ENCODE results near the gene NRP2.

Gene NRP2

DNA sequence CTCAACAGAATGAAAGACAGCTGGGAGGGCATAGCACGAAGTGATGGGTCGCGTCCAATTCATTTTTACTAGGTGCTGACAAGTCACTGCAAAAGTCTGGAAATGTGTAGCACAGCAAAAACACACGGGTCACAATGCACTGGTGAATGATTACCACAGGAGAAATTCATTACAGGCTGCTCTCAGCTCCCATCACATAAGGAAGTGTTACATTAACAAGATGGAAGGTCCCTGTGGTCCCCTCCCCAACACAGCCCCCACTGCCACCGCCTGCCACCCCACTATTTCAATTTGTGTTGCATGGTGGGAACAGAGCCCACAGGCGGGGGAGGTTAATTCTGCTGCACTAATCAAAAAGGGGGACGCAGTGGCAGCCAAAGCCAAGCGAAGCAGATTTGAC lies 122.8 kb downstream of the NRP2 start:
- no peak for TF ChIP-seq TAF1 (IDR thresholded peaks at IDR 0.05; ENCODE audit: borderline replicate concordance, low read depth, low read length)
- no peak for FAIRE-seq
- DNase-seq (ENCODE audit: insufficient read length), result no peak

GRCh38 chr2:205806143-205806905 lies 124.0 kb downstream of the NRP2 start:
- no peak for FAIRE-seq
- TF ChIP-seq POLR2AphosphoS5 (IDR thresholded peaks at IDR 0.05; ENCODE audit: low read depth, low read length) (no peak), POLR2A (IDR thresholded peaks at IDR 0.05; ENCODE audit: low read depth, low read length) (no peak), TAF1 (IDR thresholded peaks at IDR 0.05; ENCODE audit: borderline replicate concordance, low read depth, low read length) (no peak)
- no peak for DNase-seq (ENCODE audit: insufficient read length)

DNA sequence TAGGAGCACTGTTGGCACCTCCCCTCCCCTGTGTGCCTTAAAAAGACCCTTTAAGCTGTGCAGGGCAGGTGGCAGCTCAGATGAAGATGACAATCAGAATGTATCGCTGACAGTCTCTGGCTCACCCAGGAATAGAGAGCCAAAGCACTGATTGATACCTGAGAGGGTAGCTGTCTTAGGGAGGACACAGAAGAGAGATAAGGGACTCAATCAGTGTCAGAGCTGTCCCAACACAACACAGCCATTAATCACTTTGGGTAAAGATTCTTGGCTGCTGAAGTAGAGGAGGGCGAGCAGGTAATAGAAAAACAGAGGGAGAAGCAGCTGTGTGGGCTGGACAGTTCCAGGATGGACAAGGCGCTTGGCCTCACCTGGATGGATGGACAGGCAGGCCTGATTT lies 124.9 kb downstream of the NRP2 start:
- no peak for TF ChIP-seq POLR2AphosphoS5 (IDR thresholded peaks at IDR 0.05; ENCODE audit: low read depth, low read length)
- no peak for TF ChIP-seq POLR2A (IDR thresholded peaks at IDR 0.05; ENCODE audit: low read depth, low read length)
- TF ChIP-seq TAF1 (IDR thresholded peaks at IDR 0.05; ENCODE audit: borderline replicate concordance, low read depth, low read length), result no peak
- DNase-seq (ENCODE audit: insufficient read length), result no peak
- FAIRE-seq, result no peak

DNA sequence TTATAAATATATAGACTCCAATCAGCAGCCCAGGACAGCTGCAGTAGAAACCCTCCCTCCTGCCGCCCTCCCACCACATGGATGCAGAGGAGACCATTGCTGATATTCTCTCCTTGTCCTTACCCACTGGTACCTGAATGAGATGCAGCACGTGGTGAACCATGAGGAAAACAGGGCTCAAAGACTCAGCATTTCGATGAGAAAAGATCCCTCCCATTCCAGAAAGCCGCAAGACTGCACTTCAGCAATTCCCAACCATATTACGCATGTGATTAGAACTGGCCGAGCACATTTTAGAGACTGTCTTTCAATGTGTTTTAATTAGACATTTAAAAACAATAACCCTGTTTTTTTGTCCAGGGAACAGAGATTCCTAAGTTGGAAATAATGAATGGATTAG lies 125.5 kb downstream of the NRP2 start:
- FAIRE-seq, result no peak
- TF ChIP-seq TAF1 (IDR thresholded peaks at IDR 0.05; ENCODE audit: borderline replicate concordance, low read depth, low read length), result no peak
- DNase-seq (ENCODE audit: insufficient read length), result no peak

- TF ChIP-seq POLR2A (IDR thresholded peaks at IDR 0.05; ENCODE audit: low read depth, low read length), result no peak
- no peak for TF ChIP-seq POLR2AphosphoS5 (IDR thresholded peaks at IDR 0.05; ENCODE audit: low read depth, low read length)
- TF ChIP-seq TAF1 (IDR thresholded peaks at IDR 0.05; ENCODE audit: borderline replicate concordance, low read depth, low read length), result no peak
- no peak for FAIRE-seq
- DNase-seq (ENCODE audit: insufficient read length), result no peak
Observed at GRCh38 chr2:205808486-205809121, 126.3 kb downstream of the NRP2 start.

GRCh38 chr2:205811387-205811786 lies 129.1 kb downstream of the NRP2 start:
- FAIRE-seq (no peak), DNase-seq (ENCODE audit: insufficient read length) (no peak)
- no peak for TF ChIP-seq POLR2AphosphoS5 (IDR thresholded peaks at IDR 0.05; ENCODE audit: low read depth, low read length)
- TF ChIP-seq POLR2A (IDR thresholded peaks at IDR 0.05; ENCODE audit: low read depth, low read length), result no peak

DNA sequence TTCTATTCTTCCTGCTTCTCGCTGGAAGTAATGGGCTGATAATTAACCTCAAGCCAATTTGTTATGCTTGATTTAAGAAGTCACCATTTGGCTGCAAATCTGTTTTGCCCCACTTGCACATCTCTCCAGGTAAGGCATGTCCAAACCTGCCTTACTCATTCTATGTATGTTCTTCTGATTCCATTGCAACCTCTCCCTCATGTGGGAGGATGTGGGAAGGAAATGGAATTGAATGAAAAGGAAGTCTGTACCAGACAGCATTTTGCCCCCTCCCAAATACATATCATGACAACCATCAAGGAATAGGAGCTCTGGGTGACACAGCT lies 131.7 kb downstream of the NRP2 start:
- DNase-seq (ENCODE audit: insufficient read length), result no peak
- TF ChIP-seq POLR2AphosphoS5 (IDR thresholded peaks at IDR 0.05; ENCODE audit: low read depth, low read length) (no peak), POLR2A (IDR thresholded peaks at IDR 0.05; ENCODE audit: low read depth, low read length) (no peak), TAF1 (IDR thresholded peaks at IDR 0.05; ENCODE audit: borderline replicate concordance, low read depth, low read length) (no peak)
- FAIRE-seq, result no peak

- TF ChIP-seq TAF1 (IDR thresholded peaks at IDR 0.05; ENCODE audit: borderline replicate concordance, low read depth, low read length), result no peak
- FAIRE-seq, result no peak
Observed at GRCh38 chr2:205815673-205816072, 133.4 kb downstream of the NRP2 start.

GRCh38 chr2:205816268-205816667 lies 134.0 kb downstream of the NRP2 start:
- no peak for FAIRE-seq
- no peak for TF ChIP-seq TAF1 (IDR thresholded peaks at IDR 0.05; ENCODE audit: borderline replicate concordance, low read depth, low read length)
- no peak for TF ChIP-seq POLR2AphosphoS5 (IDR thresholded peaks at IDR 0.05; ENCODE audit: low read depth, low read length)
- no peak for TF ChIP-seq POLR2A (IDR thresholded peaks at IDR 0.05; ENCODE audit: low read depth, low read length)
- DNase-seq (ENCODE audit: insufficient read length), result no peak

More at GRCh38 chr2:205815673-205816072, 133.4 kb downstream of the NRP2 start:
- no peak for DNase-seq (ENCODE audit: insufficient read length)

DNA sequence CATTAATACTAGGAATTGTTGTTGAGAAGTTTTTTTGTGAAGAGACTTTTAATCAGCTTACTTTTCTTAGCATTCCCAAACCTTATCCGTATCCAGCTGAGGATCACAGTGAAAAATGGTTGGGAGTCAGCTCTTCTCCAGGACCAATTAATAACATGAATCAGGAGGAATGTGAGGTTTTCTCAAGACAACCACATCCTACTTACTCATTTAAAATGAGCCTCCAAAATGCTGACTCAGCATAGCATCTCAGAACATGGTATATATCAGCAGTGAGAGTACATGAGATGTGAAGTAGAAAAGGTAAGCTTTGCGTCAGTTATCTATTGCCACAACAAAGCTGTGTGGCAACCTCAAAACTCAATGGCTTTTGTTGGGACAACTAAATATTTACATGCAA lies 140.3 kb downstream of the NRP2 start:
- DNase-seq (ENCODE audit: insufficient read length) (no peak), FAIRE-seq (no peak)
- TF ChIP-seq POLR2A (IDR thresholded peaks at IDR 0.05; ENCODE audit: low read depth, low read length), result no peak
- no peak for TF ChIP-seq POLR2AphosphoS5 (IDR thresholded peaks at IDR 0.05; ENCODE audit: low read depth, low read length)
- TF ChIP-seq TAF1 (IDR thresholded peaks at IDR 0.05; ENCODE audit: borderline replicate concordance, low read depth, low read length), result no peak

DNA sequence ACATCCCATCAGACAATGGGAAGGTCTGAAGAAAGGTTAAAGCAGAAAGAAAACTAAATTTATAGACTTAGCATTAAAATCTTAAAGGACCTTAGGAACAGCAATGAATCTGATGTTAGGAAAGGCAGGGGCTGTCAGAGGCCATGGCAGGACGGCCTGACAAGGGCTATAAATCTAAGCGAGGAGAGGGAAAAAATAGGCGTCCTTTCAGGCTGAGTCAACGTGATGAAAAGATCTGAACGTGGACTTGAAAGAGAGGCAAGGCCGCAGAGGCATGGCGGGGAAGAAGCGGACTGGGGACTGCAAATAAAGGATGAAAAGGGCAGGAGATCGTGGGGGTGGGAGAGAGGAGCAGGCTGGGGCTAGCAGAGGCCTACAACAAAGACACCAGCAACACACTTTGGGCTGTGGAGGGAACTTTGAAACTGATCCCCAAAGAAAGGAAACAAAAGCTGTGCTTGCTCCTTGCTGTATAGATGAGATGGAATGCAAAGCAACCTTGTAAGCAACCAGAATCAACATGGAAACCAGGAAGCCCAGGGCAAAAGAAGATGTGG lies 145.6 kb downstream of the NRP2 start:
- no peak for FAIRE-seq
- TF ChIP-seq POLR2AphosphoS5 (IDR thresholded peaks at IDR 0.05; ENCODE audit: low read depth, low read length) (no peak), TAF1 (IDR thresholded peaks at IDR 0.05; ENCODE audit: borderline replicate concordance, low read depth, low read length) (no peak), POLR2A (IDR thresholded peaks at IDR 0.05; ENCODE audit: low read depth, low read length) (no peak)
- no peak for DNase-seq (ENCODE audit: insufficient read length)

GRCh38 chr2:205833864-205834263 lies 151.6 kb downstream of the NRP2 start:
- FAIRE-seq (no peak), DNase-seq (ENCODE audit: insufficient read length) (no peak)
- TF ChIP-seq POLR2A (IDR thresholded peaks at IDR 0.05; ENCODE audit: low read depth, low read length), result no peak
- no peak for TF ChIP-seq POLR2AphosphoS5 (IDR thresholded peaks at IDR 0.05; ENCODE audit: low read depth, low read length)
- no peak for TF ChIP-seq TAF1 (IDR thresholded peaks at IDR 0.05; ENCODE audit: borderline replicate concordance, low read depth, low read length)
